Cerebellar cortex (tissue), 1 donor: ENCODE data around the gene PCDH10.

ENCODE experiments used
- DNase-seq: peaks from one replicate; pipeline ENCODE4 v3.0.0-alpha.2; 2015; ENCODE audit warnings: low spot score

PCDH10 gene

DNA sequence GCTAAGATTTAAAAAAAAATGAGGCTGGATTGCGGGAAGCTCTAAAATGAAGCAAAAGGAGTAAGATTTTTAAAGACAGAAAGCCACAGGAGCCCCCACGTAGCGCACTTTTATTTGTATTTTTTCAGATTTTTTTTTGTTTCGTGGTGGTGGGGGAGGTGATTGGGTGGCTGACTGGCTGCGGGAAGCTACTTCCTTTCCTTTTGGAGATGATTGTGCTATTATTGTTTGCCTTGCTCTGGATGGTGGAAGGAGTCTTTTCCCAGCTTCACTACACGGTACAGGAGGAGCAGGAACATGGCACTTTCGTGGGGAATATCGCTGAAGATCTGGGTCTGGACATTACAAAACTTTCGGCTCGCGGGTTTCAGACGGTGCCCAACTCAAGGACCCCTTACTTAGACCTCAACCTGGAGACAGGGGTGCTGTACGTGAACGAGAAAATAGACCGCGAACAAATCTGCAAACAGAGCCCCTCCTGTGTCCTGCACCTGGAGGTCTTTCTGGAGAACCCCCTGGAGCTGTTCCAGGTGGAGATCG is 908 bp downstream of the PCDH10 start:
- no peak for DNase-seq

DNA sequence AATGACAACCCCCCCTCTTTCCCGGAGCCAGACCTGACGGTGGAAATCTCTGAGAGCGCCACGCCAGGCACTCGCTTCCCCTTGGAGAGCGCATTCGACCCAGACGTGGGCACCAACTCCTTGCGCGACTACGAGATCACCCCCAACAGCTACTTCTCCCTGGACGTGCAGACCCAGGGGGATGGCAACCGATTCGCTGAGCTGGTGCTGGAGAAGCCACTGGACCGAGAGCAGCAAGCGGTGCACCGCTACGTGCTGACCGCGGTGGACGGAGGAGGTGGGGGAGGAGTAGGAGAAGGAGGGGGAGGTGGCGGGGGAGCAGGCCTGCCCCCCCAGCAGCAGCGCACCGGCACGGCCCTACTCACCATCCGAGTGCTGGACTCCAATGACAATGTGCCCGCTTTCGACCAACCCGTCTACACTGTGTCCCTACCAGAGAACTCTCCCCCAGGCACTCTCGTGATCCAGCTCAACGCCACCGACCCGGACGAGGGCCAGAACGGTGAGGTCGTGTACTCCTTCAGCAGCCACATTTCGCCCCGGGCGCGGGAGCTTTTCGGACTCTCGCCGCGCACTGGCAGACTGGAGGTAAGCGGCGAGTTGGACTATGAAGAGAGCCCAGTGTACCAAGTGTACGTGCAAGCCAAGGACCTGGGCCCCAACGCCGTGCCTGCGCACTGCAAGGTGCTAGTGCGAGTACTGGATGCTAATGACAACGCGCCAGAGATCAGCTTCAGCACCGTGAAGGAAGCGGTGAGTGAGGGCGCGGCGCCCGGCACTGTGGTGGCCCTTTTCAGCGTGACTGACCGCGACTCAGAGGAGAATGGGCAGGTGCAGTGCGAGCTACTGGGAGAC is 1.6 kb downstream of the PCDH10 start:
- DNase-seq = no peak

DNA sequence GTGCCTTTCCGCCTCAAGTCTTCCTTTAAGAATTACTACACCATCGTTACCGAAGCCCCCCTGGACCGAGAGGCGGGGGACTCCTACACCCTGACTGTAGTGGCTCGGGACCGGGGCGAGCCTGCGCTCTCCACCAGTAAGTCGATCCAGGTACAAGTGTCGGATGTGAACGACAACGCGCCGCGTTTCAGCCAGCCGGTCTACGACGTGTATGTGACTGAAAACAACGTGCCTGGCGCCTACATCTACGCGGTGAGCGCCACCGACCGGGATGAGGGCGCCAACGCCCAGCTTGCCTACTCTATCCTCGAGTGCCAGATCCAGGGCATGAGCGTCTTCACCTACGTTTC is 2.2 kb downstream of the PCDH10 start:
- no peak for DNase-seq

DNA sequence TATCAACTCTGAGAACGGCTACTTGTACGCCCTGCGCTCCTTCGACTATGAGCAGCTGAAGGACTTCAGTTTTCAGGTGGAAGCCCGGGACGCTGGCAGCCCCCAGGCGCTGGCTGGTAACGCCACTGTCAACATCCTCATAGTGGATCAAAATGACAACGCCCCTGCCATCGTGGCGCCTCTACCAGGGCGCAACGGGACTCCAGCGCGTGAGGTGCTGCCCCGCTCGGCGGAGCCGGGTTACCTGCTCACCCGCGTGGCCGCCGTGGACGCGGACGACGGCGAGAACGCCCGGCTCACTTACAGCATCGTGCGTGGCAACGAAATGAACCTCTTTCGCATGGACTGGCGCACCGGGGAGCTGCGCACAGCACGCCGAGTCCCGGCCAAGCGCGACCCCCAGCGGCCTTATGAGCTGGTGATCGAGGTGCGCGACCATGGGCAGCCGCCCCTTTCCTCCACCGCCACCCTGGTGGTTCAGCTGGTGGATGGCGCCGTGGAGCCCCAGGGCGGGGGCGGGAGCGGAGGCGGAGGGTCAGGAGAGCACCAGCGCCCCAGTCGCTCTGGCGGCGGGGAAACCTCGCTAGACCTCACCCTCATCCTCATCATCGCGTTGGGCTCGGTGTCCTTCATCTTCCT is 2.7 kb downstream of the PCDH10 start:
- DNase-seq = no peak

DNA sequence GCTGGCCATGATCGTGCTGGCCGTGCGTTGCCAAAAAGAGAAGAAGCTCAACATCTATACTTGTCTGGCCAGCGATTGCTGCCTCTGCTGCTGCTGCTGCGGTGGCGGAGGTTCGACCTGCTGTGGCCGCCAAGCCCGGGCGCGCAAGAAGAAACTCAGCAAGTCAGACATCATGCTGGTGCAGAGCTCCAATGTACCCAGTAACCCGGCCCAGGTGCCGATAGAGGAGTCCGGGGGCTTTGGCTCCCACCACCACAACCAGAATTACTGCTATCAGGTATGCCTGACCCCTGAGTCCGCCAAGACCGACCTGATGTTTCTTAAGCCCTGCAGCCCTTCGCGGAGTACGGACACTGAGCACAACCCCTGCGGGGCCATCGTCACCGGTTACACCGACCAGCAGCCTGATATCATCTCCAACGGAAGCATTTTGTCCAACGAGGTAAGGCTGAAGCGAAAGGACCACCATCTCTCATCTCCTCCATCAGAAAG is 3.3 kb downstream of the PCDH10 start:
- DNase-seq = no peak

DNA sequence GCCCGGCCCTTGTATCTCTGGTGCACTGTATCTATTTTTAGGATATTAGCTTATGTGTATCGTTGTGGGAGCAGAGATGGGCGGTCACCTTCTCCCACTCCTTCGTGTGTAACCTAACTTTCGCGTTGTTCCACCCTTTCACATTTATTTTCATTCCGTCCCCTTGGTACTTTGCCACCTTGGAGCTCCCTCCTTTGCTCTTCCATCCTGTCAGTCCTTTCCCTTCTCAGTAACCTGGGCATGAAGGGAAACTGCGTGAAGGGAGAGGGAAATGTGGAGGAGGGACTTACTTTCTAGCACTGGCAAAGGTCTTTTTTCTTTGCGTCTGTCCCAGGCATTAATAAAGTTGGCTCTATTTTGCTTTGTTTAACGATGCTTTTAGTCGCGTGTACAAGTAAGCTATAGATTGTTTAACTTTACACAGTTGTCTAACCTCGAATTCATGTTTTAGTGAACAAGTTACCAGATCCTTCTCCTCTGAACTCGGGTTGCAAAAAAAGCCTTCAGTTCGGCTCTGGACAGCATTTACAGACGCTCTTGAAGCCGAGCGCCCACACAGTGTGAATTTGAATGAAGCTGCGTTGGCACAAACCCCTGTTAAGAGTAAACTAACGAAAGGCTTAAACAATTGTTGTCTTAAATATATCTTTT is 3.9 kb downstream of the PCDH10 start:
- DNase-seq = no peak

DNA sequence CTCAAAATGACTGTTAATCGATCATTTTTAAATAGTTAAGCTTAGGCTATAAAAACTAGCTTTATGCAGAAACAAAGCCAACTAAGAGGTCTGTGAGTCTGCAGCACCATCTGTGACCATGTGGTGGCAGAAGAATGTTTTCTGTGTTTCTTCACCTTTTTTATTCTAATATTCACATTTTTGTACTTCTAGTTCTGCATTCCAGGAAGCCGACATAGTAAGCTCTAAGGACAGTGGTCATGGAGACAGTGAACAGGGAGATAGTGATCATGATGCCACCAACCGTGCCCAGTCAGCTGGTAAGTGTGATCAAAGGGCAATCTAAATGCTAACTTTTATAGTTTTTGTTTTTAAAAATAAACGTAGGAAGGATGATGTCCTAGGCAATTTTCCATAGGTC is 5.6 kb downstream of the PCDH10 start:
- DNase-seq = peak; percentile 25

DNA sequence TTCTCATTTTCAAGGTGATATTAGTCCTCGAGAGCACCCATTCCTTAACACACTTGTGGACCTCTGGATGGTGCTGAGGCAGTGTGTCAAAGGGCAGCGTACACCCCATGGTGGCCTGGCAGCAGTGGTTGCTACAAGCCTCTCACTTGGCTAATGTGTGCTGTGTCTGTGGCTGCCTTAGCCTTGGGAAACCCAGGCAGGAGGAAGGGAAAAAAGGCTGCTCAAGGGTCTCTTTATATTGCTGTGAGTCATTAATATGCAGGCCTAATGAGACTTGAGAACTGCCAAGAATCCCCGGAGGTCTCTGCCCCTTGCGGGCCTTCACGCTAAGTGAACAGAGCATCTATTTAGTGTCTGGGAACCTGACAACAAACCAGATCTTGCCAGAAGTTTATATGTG is 7.0 kb downstream of the PCDH10 start:
- peak; percentile 43 for DNase-seq

DNA sequence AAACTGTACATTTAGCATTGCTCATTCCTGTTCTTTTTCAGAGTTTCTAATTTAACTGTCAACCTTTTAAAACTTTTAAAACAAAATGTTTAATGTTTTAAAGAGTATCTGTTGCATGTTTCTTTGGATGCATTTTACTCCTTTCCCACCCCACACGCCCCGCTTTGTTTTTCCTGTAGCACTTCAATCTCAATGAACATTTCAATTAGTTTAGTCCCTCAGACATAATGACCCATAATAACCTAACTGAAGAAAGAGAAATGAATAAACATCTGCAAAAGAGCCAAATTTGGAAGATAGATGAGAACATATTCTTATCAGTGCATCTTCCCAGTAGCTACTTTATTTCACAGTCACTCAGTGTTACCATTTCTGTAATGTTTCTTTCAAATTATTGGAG is 7.5 kb downstream of the PCDH10 start:
- DNase-seq = no peak

DNA sequence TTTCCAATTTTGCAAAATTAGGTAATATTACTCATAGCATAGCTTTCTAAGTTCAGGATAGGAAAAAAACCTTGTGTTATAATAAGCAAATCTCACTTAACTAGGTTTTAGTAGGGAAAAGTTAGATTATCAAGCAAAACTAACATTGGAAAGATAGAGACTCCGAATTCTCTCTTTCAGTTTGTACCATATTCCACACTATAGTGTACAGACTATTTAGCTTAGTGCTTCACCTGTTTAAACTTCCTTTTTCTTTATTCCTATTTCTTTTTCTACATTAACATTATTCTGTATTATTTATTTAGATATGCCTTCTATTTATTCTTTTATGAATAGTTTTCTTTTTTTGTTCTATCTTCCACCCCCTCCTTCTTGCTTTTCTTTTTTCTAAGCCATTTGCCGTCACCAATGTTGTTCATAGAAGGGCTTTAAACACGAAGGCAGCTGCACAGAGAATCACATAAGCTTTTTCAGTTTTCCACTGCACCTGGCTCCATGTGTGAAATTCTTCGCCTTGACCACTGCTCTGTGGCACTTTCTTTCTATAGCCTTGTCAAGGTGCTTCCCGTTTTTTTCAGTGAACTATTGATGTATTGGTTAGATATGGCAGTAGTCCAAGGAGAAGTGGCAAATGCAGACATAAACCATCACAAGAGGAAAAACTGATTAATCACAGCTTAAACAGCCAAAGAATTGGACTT is 8.5 kb downstream of the PCDH10 start:
- no peak for DNase-seq

DNA sequence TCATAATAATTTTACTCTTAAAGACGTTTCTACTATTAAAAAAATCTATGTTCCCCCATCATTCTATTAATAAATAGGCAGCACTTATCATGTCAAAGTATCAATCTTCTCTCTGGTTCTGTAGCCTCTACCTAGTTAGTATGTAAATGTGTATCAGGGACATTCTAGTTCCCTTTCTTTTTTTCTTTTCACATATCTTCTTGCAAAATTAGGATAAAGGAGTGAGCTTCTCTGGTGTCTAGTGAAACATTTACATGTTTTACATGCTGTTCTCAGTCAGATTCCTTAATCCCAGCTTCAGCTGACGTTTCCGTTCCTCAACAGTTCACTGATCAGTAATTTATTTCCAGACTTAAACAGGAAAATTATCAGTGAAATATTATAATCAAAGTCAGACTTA is 11.8 kb downstream of the PCDH10 start:
- DNase-seq = no peak

DNA sequence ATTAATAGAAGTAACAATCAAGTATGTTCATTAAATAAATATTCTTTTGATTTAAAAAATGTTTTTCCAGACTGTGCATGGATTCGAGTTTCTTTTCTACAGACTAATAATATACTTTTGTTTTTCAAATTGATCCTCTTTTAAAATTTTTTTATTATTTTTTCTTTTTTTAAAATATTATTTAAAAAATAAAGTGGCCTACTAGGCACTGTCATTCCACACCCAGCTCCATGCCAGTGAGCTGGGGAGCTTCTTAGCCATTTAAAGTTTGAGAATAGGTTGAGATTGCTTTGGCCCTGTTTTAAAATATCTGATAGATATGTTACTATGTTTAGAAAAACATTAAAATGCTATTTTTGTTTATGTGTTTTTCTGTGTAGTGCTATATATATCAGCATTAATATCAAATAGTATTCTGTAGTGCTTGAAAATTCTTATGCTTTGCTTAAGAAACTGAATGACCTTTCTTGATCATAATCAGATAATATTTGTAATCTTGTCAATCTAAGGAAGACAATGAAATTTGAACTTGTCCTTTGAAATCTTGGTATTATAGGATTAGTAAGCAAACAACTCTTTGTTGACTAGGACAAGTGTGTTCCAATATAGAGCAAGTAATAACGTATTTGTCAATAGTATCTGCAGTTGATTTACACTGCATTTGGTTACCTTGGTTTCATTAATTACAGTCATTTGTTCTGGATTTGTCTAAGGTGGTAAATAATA is 12.6 kb downstream of the PCDH10 start:
- no peak for DNase-seq

DNA sequence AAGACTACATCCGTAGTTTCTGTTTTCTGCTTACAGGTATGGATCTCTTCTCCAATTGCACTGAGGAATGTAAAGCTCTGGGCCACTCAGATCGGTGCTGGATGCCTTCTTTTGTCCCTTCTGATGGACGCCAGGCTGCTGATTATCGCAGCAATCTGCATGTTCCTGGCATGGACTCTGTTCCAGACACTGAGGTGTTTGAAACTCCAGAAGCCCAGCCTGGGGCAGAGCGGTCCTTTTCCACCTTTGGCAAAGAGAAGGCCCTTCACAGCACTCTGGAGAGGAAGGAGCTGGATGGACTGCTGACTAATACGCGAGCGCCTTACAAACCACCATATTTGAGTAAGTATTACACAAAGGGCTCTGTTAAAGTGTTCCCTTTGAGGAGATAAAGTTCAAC is 13.8 kb downstream of the PCDH10 start:
- DNase-seq = no peak

DNA sequence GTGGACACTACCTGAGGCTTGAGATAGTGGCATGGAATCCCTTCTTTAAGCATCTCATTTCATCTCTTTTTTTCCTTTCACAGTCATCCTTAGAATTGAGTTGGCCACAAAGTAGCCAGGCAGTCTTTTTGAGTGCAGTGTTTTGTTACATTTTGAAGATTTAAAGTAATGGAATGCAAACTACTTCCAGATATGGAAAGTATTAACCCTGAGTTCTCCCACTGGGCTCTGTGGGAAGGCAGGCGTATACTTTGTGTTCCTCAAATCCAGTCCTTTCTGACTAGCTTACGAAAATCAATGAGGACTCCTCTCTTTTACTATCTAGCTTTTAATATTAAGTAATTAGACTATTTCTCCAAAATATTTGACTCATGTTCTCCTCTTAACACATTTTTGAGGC is 29.9 kb downstream of the PCDH10 start:
- no peak for DNase-seq

DNA sequence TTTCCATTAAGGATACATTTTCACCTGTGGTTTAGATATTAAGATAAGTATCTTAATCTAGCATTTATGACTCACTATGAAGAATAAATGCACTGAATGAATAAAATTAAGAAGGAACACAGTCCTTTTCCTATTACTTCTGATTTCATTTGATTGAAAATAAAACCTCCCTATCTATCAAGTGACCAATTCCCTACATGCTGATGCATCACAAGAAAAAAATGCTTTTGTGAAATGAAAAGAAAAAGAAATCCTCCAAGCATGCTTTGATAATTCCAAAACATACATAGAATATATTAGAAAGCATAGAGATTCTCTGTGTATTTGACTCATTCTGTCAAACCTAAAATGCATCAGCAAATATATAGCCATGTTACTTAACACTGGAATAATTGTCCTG is 37.1 kb downstream of the PCDH10 start:
- DNase-seq = no peak

DNA sequence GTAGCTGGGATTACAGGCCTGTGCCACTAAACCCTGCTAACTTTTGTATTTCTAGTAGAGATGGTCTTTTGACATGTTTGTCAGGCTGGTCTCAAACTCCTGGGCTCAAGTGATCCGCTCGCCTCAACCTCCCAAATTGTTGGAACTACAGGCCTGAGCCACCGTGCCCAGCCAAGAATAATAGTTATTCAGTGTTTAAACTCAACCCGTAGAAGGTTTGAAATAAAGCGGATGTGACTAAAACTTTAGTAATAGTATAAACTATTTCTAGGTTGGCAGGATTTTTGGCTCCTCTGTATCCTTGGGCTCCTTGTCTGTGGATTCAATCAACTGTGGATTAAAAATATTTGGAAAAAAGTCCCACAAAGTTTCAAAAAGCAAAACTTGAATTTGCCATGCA is 37.8 kb downstream of the PCDH10 start:
- no peak for DNase-seq

DNA sequence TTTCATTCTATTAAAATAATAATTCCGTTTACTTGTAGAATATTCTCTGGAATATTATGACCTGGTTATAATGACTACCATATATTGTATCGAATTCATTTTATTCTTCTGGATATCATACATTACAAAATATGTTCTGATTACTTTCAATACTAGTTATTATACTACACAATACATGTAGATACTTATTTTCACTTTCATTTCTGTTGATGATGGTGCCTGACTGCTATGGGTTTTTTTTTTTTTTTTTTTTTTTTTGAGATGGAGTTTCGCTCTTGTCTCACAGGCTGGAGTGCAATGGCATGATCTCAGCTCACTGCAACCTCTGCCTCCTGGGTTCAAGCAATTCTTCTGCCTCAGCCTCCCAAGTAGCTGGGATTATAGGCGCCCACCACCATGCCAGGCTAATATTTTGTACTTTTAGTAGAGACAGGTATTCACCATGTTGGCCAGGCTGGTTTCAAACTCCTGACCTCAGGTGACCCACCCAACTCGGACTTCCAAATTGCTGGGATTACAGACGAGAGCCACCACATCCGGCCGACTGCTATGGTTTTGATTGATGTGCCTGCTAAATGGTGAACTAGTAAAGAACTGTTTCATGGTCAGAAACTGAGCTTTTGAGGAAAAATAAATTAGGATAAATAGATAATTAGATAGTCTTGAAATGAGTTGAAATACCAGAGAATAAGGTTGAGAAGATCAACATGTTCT is 39.5 kb downstream of the PCDH10 start:
- DNase-seq = no peak

DNA sequence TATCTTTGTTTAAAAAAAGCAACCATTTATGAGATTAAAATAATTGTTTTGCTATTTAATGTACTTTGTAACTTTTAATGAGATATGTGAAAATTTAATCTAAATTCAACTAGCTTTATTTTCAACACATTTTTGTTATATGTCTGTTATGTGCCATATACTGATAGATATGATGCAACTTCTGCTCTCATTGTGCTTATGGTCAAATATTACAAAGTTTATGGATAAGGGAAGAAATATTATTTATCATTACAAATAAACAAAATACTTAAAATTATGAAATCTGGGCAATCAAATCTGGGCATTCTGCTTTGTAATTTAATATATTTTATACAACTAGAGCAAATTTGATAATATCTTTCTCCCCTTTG is 40.0 kb downstream of the PCDH10 start:
- DNase-seq = no peak

DNA sequence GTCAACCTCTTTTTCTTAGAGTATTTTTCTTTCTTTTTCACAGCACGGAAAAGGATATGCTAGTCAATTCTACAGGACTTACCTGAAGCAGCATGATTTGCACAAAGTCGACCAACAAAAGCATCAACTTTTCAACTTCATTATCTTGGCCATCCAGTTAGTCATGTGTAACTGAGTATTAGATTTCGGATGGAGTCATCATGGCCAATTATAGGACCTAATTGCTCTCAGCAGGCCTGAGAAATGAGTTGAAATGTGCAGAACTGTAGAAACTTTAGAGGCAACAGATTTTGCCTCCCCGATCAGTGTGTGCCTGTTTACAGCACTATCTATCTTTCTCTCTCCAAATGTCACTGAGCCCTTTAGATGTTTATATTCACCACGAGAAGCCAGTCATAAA is 41.0 kb downstream of the PCDH10 start:
- DNase-seq = no peak

DNA sequence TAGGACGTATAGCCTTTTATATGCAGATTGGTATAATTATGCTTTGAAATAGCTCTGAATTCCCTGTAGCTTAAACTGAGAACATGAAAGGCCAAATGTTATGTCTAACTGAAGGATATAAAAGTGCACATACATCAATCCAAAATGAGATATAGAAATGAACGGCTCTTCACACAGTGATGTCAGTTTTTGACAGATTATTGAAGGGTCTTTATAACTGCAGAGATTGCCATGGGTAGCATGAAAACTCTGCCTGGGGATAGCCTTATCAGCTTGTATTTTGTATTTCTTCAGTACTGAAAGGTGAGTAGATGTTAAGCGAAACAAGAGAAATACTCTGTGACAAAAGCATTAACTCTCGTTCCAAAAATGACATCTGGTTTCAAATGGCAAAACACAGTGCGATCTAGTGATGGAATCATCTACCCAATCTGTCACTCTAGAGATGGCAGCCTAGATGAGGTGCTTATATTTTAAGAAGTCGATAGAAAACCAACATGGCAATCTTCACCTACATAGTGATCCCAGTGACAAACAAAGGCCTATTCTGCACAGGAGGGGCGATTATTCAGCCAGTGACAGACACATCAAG is 59.7 kb downstream of the PCDH10 start:
- no peak for DNase-seq

DNA sequence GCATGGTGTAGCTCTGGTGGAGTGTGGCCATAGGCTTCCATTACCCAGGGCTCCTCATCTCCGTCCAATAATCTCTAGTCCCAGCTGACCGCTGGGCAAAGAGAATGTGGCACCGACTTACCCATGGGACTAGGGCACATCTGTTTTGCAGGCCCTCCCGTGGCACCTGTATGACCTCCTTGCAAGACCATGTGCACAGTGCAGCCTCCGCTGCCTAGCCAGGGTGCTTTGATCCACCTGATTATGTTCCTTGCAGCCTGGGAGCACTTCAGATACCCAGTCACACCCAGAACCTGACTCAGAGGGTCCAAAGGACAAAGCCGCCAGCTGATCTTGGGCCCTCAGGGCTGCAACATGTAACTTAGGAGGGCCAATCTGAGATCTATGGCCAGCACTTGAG is 84.8 kb downstream of the PCDH10 start:
- DNase-seq = no peak
